ENCODE results near the gene PTPN13.
A peak's percentile ranks its signal among the peaks of the same experiment; 100 is the strongest.

PTPN13 gene

DNA sequence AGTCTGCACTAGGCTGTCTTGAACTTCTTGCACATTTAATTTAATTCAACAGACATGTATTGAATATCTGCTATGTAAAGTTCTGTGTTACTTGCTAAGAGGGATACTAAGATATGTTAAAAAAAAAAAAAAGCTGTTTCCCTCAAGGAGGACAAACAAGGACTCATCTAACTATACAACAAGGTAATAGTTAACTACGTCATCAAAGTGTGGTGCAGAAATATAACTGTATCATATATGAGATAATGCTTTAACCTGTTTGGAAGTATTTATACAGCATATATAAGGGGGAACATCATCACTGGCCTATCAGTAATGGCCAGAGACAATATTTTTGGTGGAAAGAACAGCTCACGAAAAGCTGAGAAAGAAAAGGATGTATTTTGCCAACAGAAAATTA, 89.9 kb downstream of the PTPN13 start:
- TF ChIP-seq CTCF (conservative IDR thresholded peaks at IDR 0.05), result no peak
- H3K27ac ChIP-seq, result no peak overlapping the region

- H3K27ac ChIP-seq, result peak overlapping the region; percentile 55
These were observed 91.3 kb downstream of the PTPN13 start for GRCh38 chr4:86685401-86685800.

GRCh38 chr4:86686741-86687140, 92.6 kb downstream of the PTPN13 start:
- H3K27ac ChIP-seq, result no peak overlapping the region
- no peak for TF ChIP-seq CTCF (conservative IDR thresholded peaks at IDR 0.05)

More at GRCh38 chr4:86685401-86685800, 91.3 kb downstream of the PTPN13 start:
- TF ChIP-seq CTCF (conservative IDR thresholded peaks at IDR 0.05), result no peak

DNA sequence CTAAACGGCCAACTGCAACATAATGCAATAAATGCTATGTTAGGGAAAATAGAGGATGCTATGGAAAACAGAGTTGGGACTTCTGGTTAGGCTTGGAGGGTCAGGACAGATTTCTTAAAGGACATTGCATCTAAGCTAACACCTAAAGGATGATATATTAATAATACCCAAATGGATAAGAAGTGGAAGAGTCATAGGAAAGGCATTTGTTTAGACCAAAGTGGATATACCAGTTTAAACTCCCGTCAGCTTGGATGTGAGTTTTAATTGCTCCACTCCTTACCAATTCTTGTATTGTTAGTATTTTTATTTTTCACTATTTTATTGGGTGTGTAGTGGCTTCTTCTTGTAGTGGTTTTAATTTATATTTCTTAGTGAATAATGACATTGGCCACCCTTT, 93.9 kb downstream of the PTPN13 start:
- H3K27ac ChIP-seq, result 0 out of 2 replicates have a peak overlapping the region, but pooled peaks have one; percentile 7
- no peak for TF ChIP-seq CTCF (conservative IDR thresholded peaks at IDR 0.05)

- no peak for TF ChIP-seq CTCF (conservative IDR thresholded peaks at IDR 0.05)
- no peak overlapping the region for H3K27ac ChIP-seq
These were observed 110.5 kb downstream of the PTPN13 start for GRCh38 chr4:86704601-86705000.

GRCh38 chr4:86706923-86707597, 112.9 kb downstream of the PTPN13 start:
- no peak for TF ChIP-seq CTCF (conservative IDR thresholded peaks at IDR 0.05)
- no peak overlapping the region for H3K27ac ChIP-seq

DNA sequence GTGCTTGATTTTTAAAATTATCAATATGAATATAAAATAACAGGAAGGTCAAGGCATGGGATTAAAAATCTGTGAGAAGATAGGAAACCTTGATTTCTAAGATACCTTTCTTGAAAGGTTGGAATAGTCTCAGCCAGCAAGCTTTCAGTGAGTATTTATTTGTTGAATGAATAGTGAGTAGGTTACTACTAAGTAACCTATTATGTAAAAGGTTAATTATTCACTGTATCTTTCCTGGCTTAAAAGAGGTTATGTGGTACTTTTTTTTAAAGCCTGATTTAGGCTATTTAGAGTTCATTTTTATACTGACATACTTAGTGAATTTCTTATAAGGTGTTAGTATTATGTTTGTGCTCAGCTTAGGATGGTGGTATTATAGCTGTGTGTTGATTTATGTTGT, 123.5 kb downstream of the PTPN13 start:
- no peak for TF ChIP-seq CTCF (conservative IDR thresholded peaks at IDR 0.05)
- no peak overlapping the region for H3K27ac ChIP-seq

Data from VCaP (cell line).